Activated naive CD8-positive, alpha-beta T cell treated with anti-CD3 and anti-CD28 coated beads, Interleukin-2, amount 50 U/mL, for 16 hours (primary cell): ENCODE measurements around the gene DPF3.

ENCODE experiments used
- DNase-seq: peaks from one replicate; pipeline ENCODE4 v3.0.0-alpha.2; 2020; ENCODE audit warnings: low read depth, low spot score

DPF3 gene

GRCh38 chr14:72839753-72840607, 53.9 kb downstream of the DPF3 start:
- no peak for DNase-seq

DNA sequence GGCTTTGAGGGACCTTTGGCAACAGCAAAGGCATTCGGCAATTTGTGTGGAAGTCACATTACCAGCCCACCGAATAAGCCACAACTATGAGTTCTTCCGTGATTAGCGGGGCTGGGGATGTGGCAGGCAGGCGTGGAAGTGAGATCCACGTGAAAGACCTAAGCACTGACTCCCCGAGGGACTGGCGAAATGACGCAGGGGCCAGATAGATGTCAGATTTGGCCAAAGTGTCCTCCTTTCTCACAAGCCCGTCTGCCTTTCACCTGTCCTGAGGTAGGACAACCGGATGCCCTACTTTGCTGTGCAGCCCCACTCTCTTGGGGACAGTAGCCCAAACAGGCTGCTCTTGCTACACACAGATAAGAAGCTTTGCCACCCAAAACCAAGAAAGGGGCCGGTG, 54.5 kb downstream of the DPF3 start:
- DNase-seq: no peak

DNA sequence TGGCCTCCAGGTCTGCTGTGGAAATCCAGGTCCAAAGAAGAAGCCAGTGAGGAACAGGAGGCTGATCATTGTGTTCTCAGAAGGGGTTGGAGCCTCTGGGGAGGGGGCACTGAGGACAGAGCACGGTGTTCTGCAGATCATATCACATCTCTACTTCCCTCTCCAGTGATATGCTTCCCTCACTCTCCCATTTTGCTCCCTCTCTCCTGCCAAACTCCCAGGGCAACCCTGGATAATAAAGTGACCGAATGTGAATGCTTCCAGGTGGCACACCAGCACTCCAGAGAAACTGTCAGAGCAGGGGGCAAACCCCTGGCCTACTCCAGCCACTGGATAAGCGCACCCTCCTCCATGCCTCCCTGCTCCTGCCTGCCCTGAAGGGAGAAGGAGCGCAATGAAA, 57.8 kb downstream of the DPF3 start:
- no peak for DNase-seq

DNA sequence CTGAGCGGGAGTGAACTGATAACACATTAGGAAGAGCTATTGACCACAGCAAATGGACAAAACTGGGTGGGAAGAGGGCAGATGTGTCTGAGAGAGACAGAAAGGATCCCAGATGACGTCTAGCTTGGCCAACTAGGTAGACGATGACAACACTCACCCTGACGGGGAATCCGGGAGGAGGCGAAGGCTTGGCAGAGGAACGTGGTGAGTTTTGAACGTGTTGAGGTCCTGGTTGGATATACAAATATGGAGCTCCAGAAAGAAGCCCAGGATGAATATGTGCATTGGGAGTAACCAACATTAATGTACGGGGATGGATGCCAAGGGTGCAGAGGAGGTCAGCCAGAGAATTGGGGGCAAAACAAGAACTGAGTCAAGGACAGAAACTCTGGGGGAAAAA, 60.7 kb downstream of the DPF3 start:
- no peak for DNase-seq

GRCh38 chr14:72830786-72831594, 62.9 kb downstream of the DPF3 start:
- no peak for DNase-seq

GRCh38 chr14:72830356-72830755, 63.5 kb downstream of the DPF3 start:
- DNase-seq: no peak

- DNase-seq: no peak
Observed at GRCh38 chr14:72828604-72829003, 65.3 kb downstream of the DPF3 start.

GRCh38 chr14:72826039-72826438, 67.9 kb downstream of the DPF3 start:
- DNase-seq: no peak

DNA sequence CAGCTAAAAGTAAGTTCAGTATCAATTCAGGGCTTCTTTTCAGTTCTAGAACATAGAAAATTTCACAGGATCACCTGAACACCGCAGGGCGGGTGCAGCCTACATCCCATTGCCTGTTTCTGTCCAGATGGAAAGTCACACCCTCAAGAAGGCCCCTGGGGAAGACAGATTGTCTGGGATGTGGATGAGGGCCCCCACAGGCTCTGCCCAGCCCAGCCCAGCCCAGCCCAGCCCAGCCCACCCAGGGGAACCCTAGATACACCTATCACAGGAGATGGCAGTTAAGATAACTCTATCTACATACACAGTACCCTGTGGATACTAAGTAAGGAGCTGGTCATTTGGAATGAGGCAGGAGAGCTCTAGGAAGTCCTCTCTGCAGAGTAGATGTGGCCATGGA, 68.4 kb downstream of the DPF3 start:
- DNase-seq: no peak

GRCh38 chr14:72824051-72824450, 69.8 kb downstream of the DPF3 start:
- no peak for DNase-seq

GRCh38 chr14:72822946-72823611, 70.8 kb downstream of the DPF3 start:
- DNase-seq: no peak

DNA sequence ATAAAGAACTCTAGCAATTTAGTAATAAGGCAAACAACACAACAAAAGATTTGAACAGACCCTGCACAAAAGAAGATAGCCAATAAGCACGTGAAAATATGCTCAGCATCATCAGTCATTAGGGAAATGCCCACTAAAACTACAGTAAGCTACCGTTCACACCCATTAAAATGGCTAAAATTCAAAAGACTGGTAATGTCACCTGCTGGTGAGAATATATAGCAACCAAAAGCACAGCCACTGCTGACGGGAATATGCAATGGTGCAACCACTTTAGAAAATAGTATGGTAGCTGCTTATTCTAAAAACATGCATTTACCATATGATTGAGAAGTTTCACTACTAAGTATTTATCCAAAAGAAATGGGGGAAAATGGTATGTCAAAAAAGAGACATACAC, 74.9 kb downstream of the DPF3 start:
- no peak for DNase-seq

GRCh38 chr14:72816287-72816686, 77.6 kb downstream of the DPF3 start:
- no peak for DNase-seq

DNA sequence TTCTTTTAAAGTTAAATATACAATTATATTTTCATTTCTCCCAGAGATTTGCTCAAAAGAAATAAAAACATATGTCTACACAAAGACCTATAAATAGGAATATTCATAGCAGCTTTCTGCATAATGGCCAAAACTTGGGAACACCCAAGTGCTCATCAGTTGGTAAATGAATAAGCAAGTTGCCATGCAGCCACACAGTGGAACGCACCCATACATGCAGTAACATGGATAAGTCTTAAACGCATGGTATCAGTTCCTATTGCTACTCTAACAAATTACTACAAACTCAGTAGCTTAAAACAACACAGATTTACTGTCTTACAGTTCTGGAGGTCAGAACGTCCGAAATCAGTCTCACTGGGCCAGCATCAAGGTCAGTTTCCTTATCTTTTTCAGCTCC, 78.5 kb downstream of the DPF3 start:
- no peak for DNase-seq

- no peak for DNase-seq
Observed at GRCh38 chr14:72812292-72812851, 81.5 kb downstream of the DPF3 start.

DNA sequence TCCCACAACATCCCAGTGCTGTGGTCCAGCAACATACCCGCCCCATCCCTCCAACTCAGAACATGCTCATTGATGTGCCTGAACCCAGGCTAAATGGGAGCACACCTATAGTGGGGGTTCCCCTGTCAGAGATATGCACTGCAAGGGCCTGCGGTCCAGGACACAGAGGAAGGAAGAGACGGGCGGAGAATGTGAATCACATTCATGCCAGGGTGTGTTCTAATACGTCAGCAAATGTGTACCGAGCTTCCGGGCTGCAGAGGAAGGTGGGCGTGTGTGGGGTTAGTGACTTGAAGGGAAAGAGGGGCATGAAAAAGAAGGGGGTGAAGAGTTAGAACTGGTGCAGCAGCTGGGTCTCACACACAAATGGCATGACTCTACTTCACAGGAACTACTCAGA, 83.7 kb downstream of the DPF3 start:
- peak; percentile 54 for DNase-seq

- no peak for DNase-seq
Observed at GRCh38 chr14:72809063-72809462, 84.8 kb downstream of the DPF3 start.

GRCh38 chr14:72808564-72808963, 85.3 kb downstream of the DPF3 start:
- no peak for DNase-seq

GRCh38 chr14:72802588-72802946, 91.3 kb downstream of the DPF3 start:
- DNase-seq: no peak

- no peak for DNase-seq
Observed at GRCh38 chr14:72801836-72802587, 91.9 kb downstream of the DPF3 start.

DNA sequence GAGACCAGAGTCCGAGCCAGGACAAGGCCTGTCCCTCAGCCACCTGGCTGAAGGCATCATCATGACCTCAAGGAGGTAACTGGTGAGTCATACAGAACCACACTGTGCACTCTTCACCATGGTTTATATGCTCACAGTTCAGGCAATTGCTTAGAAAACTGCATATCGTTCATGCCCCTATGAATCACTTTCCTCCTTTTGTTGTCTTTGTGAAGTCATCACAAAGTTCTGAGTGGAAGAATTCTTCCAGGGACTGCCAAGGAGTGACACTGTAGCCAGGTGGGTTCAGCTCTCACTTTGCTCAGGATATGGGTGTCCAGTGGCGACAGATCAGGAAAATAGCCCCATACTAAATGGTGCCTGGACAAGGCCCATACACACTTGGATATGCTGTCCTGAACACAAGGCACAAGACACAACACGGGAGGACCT, 92.5 kb downstream of the DPF3 start:
- DNase-seq: no peak
